K562 (cell line): ENCODE data around the gene KRTAP2-3. TPM values are rescaled to one million over a fixed set of nuclear protein-coding genes. Genes with fewer than 3 reads are reported as not detected.

Experiments
- CBX1 ChIP-seq: sonication (generic); IDR thresholded peaks from 2 replicates; pipeline ENCODE4 v1.6.1; 2016; ENCODE audit warnings: antibody characterized with exemption, low read depth, mild to moderate bottlenecking
- EP300 ChIP-seq: IDR thresholded peaks from 2 replicates; pipeline ENCODE4 v1.6.1; 2012; ENCODE audit warnings: low read length, improper control_type of control experiment
- JUND ChIP-seq, 2 experiments: IDR thresholded peaks; 2 replicates in 1 of 2; 3 replicates in 1 of 2; pipeline ENCODE4 v1.6.1; 2011; ENCODE audit warnings: borderline replicate concordance in 2 of 2, low read depth in 2 of 2, low read length in 2 of 2, improper control_type of control experiment in 1 of 2, missing biosample characterization in 1 of 2, missing genetic modification characterization in 1 of 2, missing genetic modification reagents in 1 of 2
- NCOR1 ChIP-seq: fragments of 450-650 bp; IDR thresholded peaks from 2 replicates; pipeline ENCODE4 v1.6.1; 2016; ENCODE audit warnings: mild to moderate bottlenecking, moderate library complexity
- NFIC ChIP-seq: fragments of 450-650 bp; IDR thresholded peaks from 2 replicates; pipeline ENCODE4 v1.6.1; 2017; ENCODE audit warnings: mild to moderate bottlenecking, inconsistent platforms
- NFIX ChIP-seq: fragments of 250-450 bp; sonication (Bioruptor Pico); IDR thresholded peaks from 2 replicates; pipeline ENCODE4 v1.4.0; 2020; ENCODE audit warnings: low read depth, mild to moderate bottlenecking, moderate library complexity
- NR1H2 ChIP-seq: sonication (generic); formaldehyde crosslinking; IDR thresholded peaks from 2 replicates; pipeline ENCODE4 v1.4.0; 2020; ENCODE audit warnings: mild to moderate bottlenecking, missing genetic modification reagents
- PTRF ChIP-seq: fragments of 450-650 bp; IDR thresholded peaks from 2 replicates; pipeline ENCODE4 v1.6.1; 2016; ENCODE audit warnings: mild to moderate bottlenecking, missing genetic modification characterization, missing compliant biosample characterization
- RB1 ChIP-seq: fragments of 450-650 bp; IDR thresholded peaks from 2 replicates; pipeline ENCODE4 v1.6.1; 2017; ENCODE audit warnings: low read depth, mild to moderate bottlenecking
- RBM17 ChIP-seq: fragments of 200-400 bp; formaldehyde crosslinking; IDR thresholded peaks from 2 replicates; pipeline ENCODE4 v1.6.1; 2017; ENCODE audit warnings: low read depth, mild to moderate bottlenecking, low read length, borderline replicate concordance
- TAF9B ChIP-seq: fragments of 450-650 bp; IDR thresholded peaks from 2 replicates; pipeline ENCODE4 v1.6.1; 2018; ENCODE audit warnings: mild to moderate bottlenecking; ENCODE audit not compliant: partially characterized antibody
- TCF3 ChIP-seq: sonication (generic); formaldehyde crosslinking; IDR thresholded peaks from 2 replicates; pipeline ENCODE4 v1.4.0; 2020; ENCODE audit warnings: mild to moderate bottlenecking, missing genetic modification reagents
- YBX1 ChIP-seq: fragments of 450-650 bp; IDR thresholded peaks from 2 replicates; pipeline ENCODE4 v1.7.1; 2016; ENCODE audit warnings: mild to moderate bottlenecking
- ZBTB49 ChIP-seq: sonication (generic); formaldehyde crosslinking; IDR thresholded peaks from 2 replicates; pipeline ENCODE4 v1.8.0; 2022; ENCODE audit warnings: missing genetic modification reagents, mild to moderate bottlenecking, borderline replicate concordance
- ZNF253 ChIP-seq: fragments of 250-450 bp; sonication (Bioruptor Pico); conservative IDR thresholded peaks from 2 replicates; pipeline ENCODE4 v1.6.1; 2021; ENCODE audit warnings: mild to moderate bottlenecking
- ZNF347 ChIP-seq: fragments of 450-650 bp; formaldehyde crosslinking; IDR thresholded peaks from 2 replicates; pipeline ENCODE4 v1.4.0; 2020; ENCODE audit warnings: low read depth, mild to moderate bottlenecking, moderate library complexity
- ZNF436 ChIP-seq: fragments of 250-450, 450-650 bp; sonication (Bioruptor Pico); formaldehyde crosslinking; IDR thresholded peaks from 2 replicates; pipeline ENCODE4 v1.7.0; 2020; ENCODE audit warnings: mild to moderate bottlenecking
- ZNF655 ChIP-seq: fragments of 250-450 bp; sonication (Bioruptor Pico); IDR thresholded peaks from 2 replicates; pipeline ENCODE4 v1.5.0; 2021
- polyA plus RNA-seq, 8 experiments: library from polyadenylated mRNA; depleted of rRNA in 4 of 8; stranded (reverse) in 5 of 8; unstranded in 3 of 8; fragments of >200 nt; fragmentation: Nextera tagmentation in 2 of 8; fragmentation: Illumina TruSeq in 1 of 8; extraction: Ambion mirVana in 2 of 8; extraction: Trizol in 1 of 8; gene quantifications; 2 replicates each; pipeline versions ENCODE4 v1.2.1 to v1.2.3, GENCODE V29; 2011 to 2014; ENCODE audit warnings: inconsistent platforms in 1 of 8, missing spikeins in 1 of 8
- total RNA-seq, 7 experiments: library from RNA; depleted of rRNA in 6 of 7; stranded (reverse); fragments of >200 nt in 6 of 7; fragmentation: Illumina TruSeq in 2 of 7; extraction: Trizol in 2 of 7; gene quantifications; 2 replicates each; pipeline versions ENCODE4 v1.2.1 to v1.2.3, GENCODE V29; 2011 to 2021; ENCODE audit warnings: low replicate concordance in 1 of 7
- TF ChIP-seq, protein P1 (sequence below): fragments of 250-450 bp; sonication (Bioruptor Pico); IDR thresholded peaks from 2 replicates; pipeline ENCODE4 v1.4.0; 2020

Gene KRTAP2-3
- total and polyA plus RNA-seq, 9 of the 15 experiments (the other 6 are each of a cell fraction or from before 2014, with no cell fraction given): not detected

GRCh38 chr17:41065829-41066624, 6.1 kb upstream of the KRTAP2-3 start, which contains the start of gene KRTAP2-4 (continued):
- TF ChIP-seq, protein P1, sequence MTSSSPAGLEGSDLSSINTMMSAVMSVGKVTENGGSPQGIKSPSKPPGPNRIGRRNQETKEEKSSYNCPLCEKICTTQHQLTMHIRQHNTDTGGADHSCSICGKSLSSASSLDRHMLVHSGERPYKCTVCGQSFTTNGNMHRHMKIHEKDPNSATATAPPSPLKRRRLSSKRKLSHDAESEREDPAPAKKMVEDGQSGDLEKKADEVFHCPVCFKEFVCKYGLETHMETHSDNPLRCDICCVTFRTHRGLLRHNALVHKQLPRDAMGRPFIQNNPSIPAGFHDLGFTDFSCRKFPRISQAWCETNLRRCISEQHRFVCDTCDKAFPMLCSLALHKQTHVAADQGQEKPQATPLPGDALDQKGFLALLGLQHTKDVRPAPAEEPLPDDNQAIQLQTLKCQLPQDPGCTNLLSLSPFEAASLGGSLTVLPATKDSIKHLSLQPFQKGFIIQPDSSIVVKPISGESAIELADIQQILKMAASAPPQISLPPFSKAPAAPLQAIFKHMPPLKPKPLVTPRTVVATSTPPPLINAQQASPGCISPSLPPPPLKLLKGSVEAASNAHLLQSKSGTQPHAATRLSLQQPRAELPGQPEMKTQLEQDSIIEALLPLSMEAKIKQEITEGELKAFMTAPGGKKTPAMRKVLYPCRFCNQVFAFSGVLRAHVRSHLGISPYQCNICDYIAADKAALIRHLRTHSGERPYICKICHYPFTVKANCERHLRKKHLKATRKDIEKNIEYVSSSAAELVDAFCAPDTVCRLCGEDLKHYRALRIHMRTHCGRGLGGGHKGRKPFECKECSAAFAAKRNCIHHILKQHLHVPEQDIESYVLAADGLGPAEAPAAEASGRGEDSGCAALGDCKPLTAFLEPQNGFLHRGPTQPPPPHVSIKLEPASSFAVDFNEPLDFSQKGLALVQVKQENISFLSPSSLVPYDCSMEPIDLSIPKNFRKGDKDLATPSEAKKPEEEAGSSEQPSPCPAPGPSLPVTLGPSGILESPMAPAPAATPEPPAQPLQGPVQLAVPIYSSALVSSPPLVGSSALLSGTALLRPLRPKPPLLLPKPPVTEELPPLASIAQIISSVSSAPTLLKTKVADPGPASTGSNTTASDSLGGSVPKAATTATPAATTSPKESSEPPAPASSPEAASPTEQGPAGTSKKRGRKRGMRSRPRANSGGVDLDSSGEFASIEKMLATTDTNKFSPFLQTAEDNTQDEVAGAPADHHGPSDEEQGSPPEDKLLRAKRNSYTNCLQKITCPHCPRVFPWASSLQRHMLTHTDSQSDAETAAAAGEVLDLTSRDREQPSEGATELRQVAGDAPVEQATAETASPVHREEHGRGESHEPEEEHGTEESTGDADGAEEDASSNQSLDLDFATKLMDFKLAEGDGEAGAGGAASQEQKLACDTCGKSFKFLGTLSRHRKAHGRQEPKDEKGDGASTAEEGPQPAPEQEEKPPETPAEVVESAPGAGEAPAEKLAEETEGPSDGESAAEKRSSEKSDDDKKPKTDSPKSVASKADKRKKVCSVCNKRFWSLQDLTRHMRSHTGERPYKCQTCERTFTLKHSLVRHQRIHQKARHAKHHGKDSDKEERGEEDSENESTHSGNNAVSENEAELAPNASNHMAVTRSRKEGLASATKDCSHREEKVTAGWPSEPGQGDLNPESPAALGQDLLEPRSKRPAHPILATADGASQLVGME (CRISPR knock-in tag): peak; percentile 91
- no peak for TF ChIP-seq ZNF436 (CRISPR knock-in tag)
- peak; percentile 52 for TF ChIP-seq TCF3 (CRISPR knock-in tag)
- TF ChIP-seq JUND (IDR thresholded peaks at IDR 0.05; ENCODE audit: borderline replicate concordance, low read depth, low read length): peak; percentile 96
- TF ChIP-seq JUND (tag; IDR thresholded peaks at IDR 0.05; ENCODE audit: borderline replicate concordance, low read depth, low read length): peak; percentile 96
- TF ChIP-seq TAF9B: no peak
- no peak for TF ChIP-seq ZNF253 (CRISPR knock-in tag)
- no peak for TF ChIP-seq YBX1
- TF ChIP-seq EP300: peak; percentile 56
- no peak for TF ChIP-seq NFIC
- TF ChIP-seq NCOR1: no peak
- no peak for TF ChIP-seq ZNF655
- TF ChIP-seq ZBTB49: no peak
- no peak for TF ChIP-seq NFIX
- no peak for TF ChIP-seq CBX1
- no peak for TF ChIP-seq RBM17
- no peak for TF ChIP-seq PTRF (tag)
- TF ChIP-seq RB1: no peak
- TF ChIP-seq NR1H2 (CRISPR knock-in tag): no peak
- TF ChIP-seq ZNF347 (CRISPR knock-in tag): no peak
